GM13976 (cell line): Measurements from ENCODE around the gene ADGRE2.

Experiments used
- DNase-seq: peaks from one replicate; pipeline ENCODE4 v3.0.0; 2012; ENCODE audit warnings: low spot score
- CTCF ChIP-seq: IDR thresholded peaks from 2 replicates; pipeline ENCODE4 v1.5.1; 2012; ENCODE audit warnings: borderline replicate concordance, mild to moderate bottlenecking; ENCODE audit not compliant: insufficient read depth; ENCODE audit errors: extremely low read depth, missing control alignments, control extremely low read depth
- in situ Hi-C: fragments of 300-500 bp; cut with MboI; formaldehyde crosslinking; loops from one replicate; pipeline ENCODE4 v1.12.0; 2022; ENCODE audit warnings: low sequenced_read_pairs, mixed read lengths, inconsistent platforms; ENCODE audit not compliant: unreplicated experiment

ADGRE2 gene

GRCh38 chr19:14683439-14683838 lies 94.9 kb downstream of the ADGRE2 start:
- no peak for DNase-seq
- in situ Hi-C loops: no loop called here
- no peak for TF ChIP-seq CTCF
